H9 (cell line): Measurements from ENCODE around the gene HP. TPM values are rescaled to one million over a fixed set of nuclear protein-coding genes. Genes with fewer than 3 reads are reported as not detected.

ENCODE experiments used
- DNase-seq: peaks from one replicate; pipeline ENCODE4 v3.0.0-alpha.2; 2017
- H2AFZ ChIP-seq: one replicate; pipeline ENCODE4 v1.6.1; 2013; ENCODE audit warnings: mild to moderate bottlenecking, low read length, control low read depth, moderate library complexity
- H2AK5ac ChIP-seq: 2 replicates; pipeline ENCODE4 v1.6.1; 2013; ENCODE audit warnings: low read length, control low read depth, mixed read lengths; ENCODE audit not compliant: insufficient read length
- H2BK120ac ChIP-seq: one replicate; pipeline ENCODE4 v1.6.1; 2013; ENCODE audit warnings: low read depth, mild to moderate bottlenecking, low read length, control low read depth, inconsistent platforms; ENCODE audit not compliant: poor library complexity, severe bottlenecking
- H2BK12ac ChIP-seq: 2 replicates; pipeline ENCODE4 v1.6.1; 2013; ENCODE audit warnings: low read length, control low read depth, mixed read lengths, low read depth; ENCODE audit not compliant: insufficient read length
- H2BK15ac ChIP-seq: 2 replicates; pipeline ENCODE4 v1.6.1; 2013; ENCODE audit warnings: low read depth, low read length, control low read depth
- H2BK20ac ChIP-seq: one replicate; pipeline ENCODE4 v1.6.1; 2013; ENCODE audit warnings: low read depth, mild to moderate bottlenecking, low read length, control low read depth, inconsistent platforms; ENCODE audit not compliant: poor library complexity, severe bottlenecking
- H2BK5ac ChIP-seq: 2 replicates; pipeline ENCODE4 v1.6.1; 2013; ENCODE audit warnings: low read length, control low read depth, mixed read lengths; ENCODE audit not compliant: insufficient read length
- H3K14ac ChIP-seq: 2 replicates; pipeline ENCODE4 v1.6.1; 2013; ENCODE audit warnings: low read length, control low read depth; ENCODE audit not compliant: insufficient read depth
- H3K18ac ChIP-seq: 2 replicates; pipeline ENCODE4 v1.6.1; 2013; ENCODE audit warnings: low read depth, mild to moderate bottlenecking, mixed read lengths, low read length, control low read depth; ENCODE audit not compliant: insufficient read length
- H3K23ac ChIP-seq: 2 replicates; pipeline ENCODE4 v1.6.1; 2013; ENCODE audit warnings: low read length, control low read depth, mixed read lengths, low read depth; ENCODE audit not compliant: insufficient read length
- H3K23me2 ChIP-seq: 2 replicates; pipeline ENCODE4 v1.6.1; 2013; ENCODE audit warnings: low read depth, mild to moderate bottlenecking, mixed read lengths, low read length, control low read depth; ENCODE audit not compliant: insufficient read length, poor library complexity, severe bottlenecking
- H3K27ac ChIP-seq: 2 replicates; pipeline ENCODE4 v1.5.1; 2013; ENCODE audit warnings: low read length, control low read depth, mixed read lengths, low read depth; ENCODE audit not compliant: insufficient read length
- H3K27me3 ChIP-seq: 2 replicates; pipeline ENCODE4 v1.6.1; 2013; ENCODE audit warnings: low read length, control low read depth, inconsistent platforms; ENCODE audit not compliant: insufficient read depth
- H3K4ac ChIP-seq: 2 replicates; pipeline ENCODE4 v1.6.1; 2013; ENCODE audit warnings: low read depth, mild to moderate bottlenecking, control low read depth, inconsistent platforms, low read length, moderate library complexity
- H3K4me1 ChIP-seq: 2 replicates; pipeline ENCODE4 v1.6.1; 2013; ENCODE audit warnings: low read length, control low read depth, inconsistent platforms; ENCODE audit not compliant: insufficient read depth
- H3K4me2 ChIP-seq: 2 replicates; pipeline ENCODE4 v1.6.1; 2013; ENCODE audit warnings: low read length, control low read depth, mixed read lengths; ENCODE audit not compliant: insufficient read length, insufficient read depth
- H3K56ac ChIP-seq: 2 replicates; pipeline ENCODE4 v1.6.1; 2013; ENCODE audit warnings: low read depth, mild to moderate bottlenecking, mixed read lengths, low read length, control low read depth; ENCODE audit not compliant: insufficient read length
- H3K79me1 ChIP-seq: 2 replicates; pipeline ENCODE4 v1.6.1; 2013; ENCODE audit warnings: low read depth, mild to moderate bottlenecking, moderate library complexity, low read length, control low read depth, inconsistent platforms; ENCODE audit not compliant: insufficient read depth, poor library complexity, severe bottlenecking
- H3K79me2 ChIP-seq: 2 replicates; pipeline ENCODE4 v1.6.1; 2013; ENCODE audit warnings: low read length, control low read depth, inconsistent platforms; ENCODE audit not compliant: insufficient read depth
- H3K9ac ChIP-seq: 2 replicates; pipeline ENCODE4 v1.6.1; 2013; ENCODE audit warnings: low read length, control low read depth, mixed read lengths; ENCODE audit not compliant: insufficient read length; ENCODE audit errors: extremely low read depth
- H3K9me3 ChIP-seq: one replicate; pipeline ENCODE4 v1.6.1; 2013; ENCODE audit warnings: low read depth, low read length, inconsistent platforms; ENCODE audit not compliant: control insufficient read depth
- H3T11ph ChIP-seq: one replicate; pipeline ENCODE4 v1.6.1; 2013; ENCODE audit warnings: mild to moderate bottlenecking, low read length, control low read depth, inconsistent platforms
- H4K20me1 ChIP-seq: one replicate; pipeline ENCODE4 v1.6.1; 2013; ENCODE audit not compliant: control insufficient read depth, insufficient read length, insufficient read depth
- H4K5ac ChIP-seq: 2 replicates; pipeline ENCODE4 v1.6.1; 2013; ENCODE audit warnings: low read depth, mild to moderate bottlenecking, mixed read lengths, low read length, control low read depth; ENCODE audit not compliant: insufficient read length
- H4K8ac ChIP-seq: replicated peaks from 2 replicates; pipeline ENCODE4 v1.6.1; 2013; ENCODE audit warnings: low read length, control low read depth, mixed read lengths, low read depth; ENCODE audit not compliant: insufficient read length
- H4K91ac ChIP-seq: 2 replicates; pipeline ENCODE4 v1.6.1; 2013; ENCODE audit warnings: low read depth, mild to moderate bottlenecking, moderate library complexity, mixed read lengths, low read length, control low read depth; ENCODE audit not compliant: insufficient read length
- H3K27ac Mint-ChIP-seq, 3 experiments: 2 replicates in 2 of 3; 3 replicates in 1 of 3; pipeline ENCODE4 v1.8.0; 2020 to 2021; ENCODE audit warnings: mixed read lengths in 3 of 3, mild to moderate bottlenecking in 1 of 3, moderate library complexity in 1 of 3
- H3K27me3 Mint-ChIP-seq: 2 replicates; pipeline ENCODE4 v1.8.0; 2021; ENCODE audit warnings: low read depth, mild to moderate bottlenecking, moderate library complexity, mixed read lengths
- H3K36me3 Mint-ChIP-seq, 3 experiments: 2 replicates in 2 of 3; 3 replicates in 1 of 3; pipeline ENCODE4 v1.8.0; 2020 to 2021; ENCODE audit warnings: low read depth in 3 of 3, mixed read lengths in 3 of 3; ENCODE audit not compliant: insufficient read depth in 1 of 3
- H3K4me1 Mint-ChIP-seq, 2 experiments: 2 replicates each; pipeline ENCODE4 v1.8.0; 2020; ENCODE audit warnings: mixed read lengths in 2 of 2
- H3K4me3 Mint-ChIP-seq, 2 experiments: 2 replicates in 1 of 2; 3 replicates in 1 of 2; pipeline ENCODE4 v1.8.0; 2020 to 2021; ENCODE audit warnings: mild to moderate bottlenecking in 2 of 2, mixed read lengths in 2 of 2, moderate library complexity in 1 of 2
- H3K9me3 Mint-ChIP-seq, 2 experiments: 2 replicates in 1 of 2; 3 replicates in 1 of 2; pipeline ENCODE4 v1.8.0; 2020; ENCODE audit warnings: mild to moderate bottlenecking in 2 of 2, mixed read lengths in 2 of 2, moderate library complexity in 1 of 2
- CTCF ChIP-seq: fragments of 200-600 bp; sonication (generic); conservative IDR thresholded peaks from 3 replicates; pipeline ENCODE4 v1.8.0; 2021; ENCODE audit warnings: antibody characterized with exemption, mild to moderate bottlenecking
- WGBS: extraction: QIAGEN DNeasy Blood & Tissue Kit; methylation state at CpG from one replicate; pipeline ENCODE4 v1.1.7; 2013; ENCODE audit warnings: missing lambda C conversion rate, low lambda C conversion rate, mixed read lengths; ENCODE audit not compliant: insufficient read length; ENCODE audit errors: extremely low coverage; 5-methylcytosine and 5-hydroxymethylcytosine counted together
- total RNA-seq: library from RNA; stranded (reverse); gene quantifications from 2 replicates; pipeline ENCODE4 v1.2.1, GENCODE V29; 2021

HP gene
- total RNA-seq, 1 experiment from 2014 or later: not detected

GRCh38 chr16:72014675-72015074 lies 39.6 kb upstream of the HP start:
- H4K91ac ChIP-seq: no peak overlapping the region
- peaks cover 15 to 50% (median 46%) of the 10 kb centered on the region in 3 experiments; a peak in 6 of 7 replicates for H3K36me3 Mint-ChIP-seq
- no peak overlapping the region for H3K18ac ChIP-seq
- H3K27me3 Mint-ChIP-seq: no peaks in the 10 kb centered on the region
- no peaks in the 10 kb centered on the region for H3K4me1 ChIP-seq
- no peak overlapping the region for H2BK12ac ChIP-seq
- no peaks in the 10 kb centered on the region for H3K27me3 ChIP-seq
- H3K79me2 ChIP-seq: no peaks in the 10 kb centered on the region
- H3K79me1 ChIP-seq: no peaks in the 10 kb centered on the region
- TF ChIP-seq CTCF: no peak
- H3K9ac ChIP-seq: no peak overlapping the region
- H2BK20ac ChIP-seq: no peak overlapping the region
- no peak overlapping the region for H3K4ac ChIP-seq
- H3K14ac ChIP-seq: no peak overlapping the region
- no CpG with 5 or more reads among the region's 8 CpGs for WGBS
- H3K4me2 ChIP-seq: no peak overlapping the region
- H3T11ph ChIP-seq: no peak overlapping the region
- no peak overlapping the region for H3K27ac ChIP-seq
- H3K4me3 Mint-ChIP-seq: no peak overlapping the region
- no peaks in the 10 kb centered on the region for H4K20me1 ChIP-seq
- no peaks in the 10 kb centered on the region for H3K23me2 ChIP-seq
- no peak overlapping the region; a peak in 1 of 7 replicates for H3K27ac Mint-ChIP-seq
- no peak overlapping the region for H3K56ac ChIP-seq
- peaks cover 6 to 8% of the 10 kb centered on the region in 2 experiments; a peak in 3 of 4 replicates for H3K4me1 Mint-ChIP-seq
- no peak overlapping the region for H2BK5ac ChIP-seq
- DNase-seq: no peak
- no peak overlapping the region for H2AK5ac ChIP-seq
- no peaks in the 10 kb centered on the region; a peak in 1 of 5 replicates for H3K9me3 Mint-ChIP-seq
- H3K9me3 ChIP-seq: no peaks in the 10 kb centered on the region
- no peak overlapping the region for H4K5ac ChIP-seq
- H2AFZ ChIP-seq: no peak overlapping the region
- no peak overlapping the region for H4K8ac ChIP-seq
- H3K23ac ChIP-seq: no peak overlapping the region
- no peak overlapping the region for H2BK120ac ChIP-seq
- H2BK15ac ChIP-seq: no peak overlapping the region
